WTC11 (cell line): Measurements from ENCODE around the gene NTPCR.

Source experiments
- CBFB ChIP-seq: sonication (generic); formaldehyde crosslinking; IDR thresholded peaks from 2 replicates; pipeline ENCODE4 v1.8.1; 2022; ENCODE audit warnings: mild to moderate bottlenecking, low read depth, missing genetic modification reagents
- CTCF ChIP-seq: fragments of 200-600 bp; IDR thresholded peaks from 2 replicates; pipeline ENCODE4 v1.8.0; 2022; ENCODE audit warnings: antibody characterized with exemption
- E2F5 ChIP-seq: sonication (generic); formaldehyde crosslinking; IDR thresholded peaks from 2 replicates; pipeline ENCODE4 v1.8.1; 2022; ENCODE audit warnings: mild to moderate bottlenecking, moderate library complexity, missing genetic modification reagents
- GRHL2 ChIP-seq: fragments of 250-450 bp; sonication (Bioruptor Pico); IDR thresholded peaks from 2 replicates; pipeline ENCODE4 v1.8.0; 2022; ENCODE audit warnings: mild to moderate bottlenecking, moderate library complexity; ENCODE audit not compliant: insufficient replicate concordance, severe bottlenecking
- NFYB ChIP-seq: sonication (generic); formaldehyde crosslinking; conservative IDR thresholded peaks from 2 replicates; pipeline ENCODE4 v1.8.0; 2022; ENCODE audit warnings: low read depth, missing genetic modification reagents
- SP1 ChIP-seq: sonication (generic); formaldehyde crosslinking; conservative IDR thresholded peaks from 2 replicates; pipeline ENCODE4 v1.8.1; 2022; ENCODE audit warnings: missing genetic modification reagents
- TP53 ChIP-seq: sonication (generic); formaldehyde crosslinking; IDR thresholded peaks from 2 replicates; pipeline ENCODE4 v1.8.1; 2023; ENCODE audit warnings: mild to moderate bottlenecking, missing genetic modification reagents

DNA sequence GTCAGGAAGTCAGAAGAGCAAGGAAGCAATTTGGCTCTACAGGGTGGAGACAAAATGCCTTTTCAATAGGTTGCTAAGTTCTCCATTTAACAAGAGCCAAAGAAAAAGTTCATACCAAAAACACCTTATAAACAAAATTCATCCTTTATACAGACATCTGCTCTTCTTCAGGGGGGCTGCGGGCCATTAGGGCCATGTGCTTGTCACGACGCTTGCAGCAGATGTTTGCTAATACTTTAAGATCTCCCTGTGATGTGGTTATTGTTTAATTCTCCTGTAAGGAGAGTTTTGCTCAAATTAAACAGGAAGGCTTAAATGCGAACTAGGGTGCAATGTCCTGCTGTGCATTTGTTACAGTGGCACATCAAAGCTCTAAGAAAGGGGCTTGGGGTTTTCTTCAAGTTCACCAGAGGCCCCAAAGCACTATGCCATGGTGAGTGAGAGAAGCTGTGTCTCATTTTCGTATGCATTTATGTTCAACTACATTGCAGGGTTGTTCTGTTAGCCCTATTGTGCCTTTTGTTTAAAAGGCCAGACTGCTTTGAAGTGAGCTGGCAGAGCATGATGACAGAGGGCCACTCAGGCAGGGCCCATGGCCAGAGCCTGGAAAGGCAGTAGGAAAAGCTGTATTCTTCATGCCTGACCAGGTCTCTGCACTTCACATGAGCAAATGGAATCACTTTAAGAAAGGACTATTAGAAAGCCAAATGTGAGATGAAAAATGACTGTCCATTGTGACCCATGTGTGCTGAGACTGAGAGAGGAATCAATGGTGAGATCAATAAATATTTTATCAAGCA lies 24.8 kb upstream of the NTPCR start:
- no peak for TF ChIP-seq CBFB (CRISPR knock-in tag)
- no peak for TF ChIP-seq SP1 (CRISPR knock-in tag)
- TF ChIP-seq E2F5 (CRISPR knock-in tag) = no peak
- TF ChIP-seq CTCF = no peak
- TF ChIP-seq GRHL2 (CRISPR knock-in tag) = no peak
- no peak for TF ChIP-seq TP53
- no peak for TF ChIP-seq NFYB (CRISPR knock-in tag)
